PFSK-1 (cell line): ENCODE results near the gene CDC45.

Experiments used
- FOXP2 ChIP-seq: optimal IDR thresholded peaks from 2 replicates; pipeline ENCODE3; 2011; ENCODE audit warnings: borderline replicate concordance, control low read depth, inconsistent platforms; ENCODE audit not compliant: insufficient read depth; ENCODE audit errors: extremely low read length, extremely low read depth
- POLR2AphosphoS5 ChIP-seq: IDR thresholded peaks from 2 replicates; pipeline ENCODE4 v1.6.1; 2012; ENCODE audit warnings: low read depth, mild to moderate bottlenecking, control low read depth, low read length, moderate library complexity
- SIN3A ChIP-seq: IDR thresholded peaks from 2 replicates; pipeline ENCODE4 v1.6.1; 2012; ENCODE audit warnings: mild to moderate bottlenecking, low read length, moderate library complexity, borderline replicate concordance; ENCODE audit not compliant: insufficient read depth
- TAF1 ChIP-seq: IDR thresholded peaks from 2 replicates; pipeline ENCODE4 v1.6.1; 2012; ENCODE audit warnings: low read length, control low read depth, borderline replicate concordance; ENCODE audit not compliant: insufficient read depth
- TF ChIP-seq, protein P1 (sequence below), 2 experiments: IDR thresholded peaks; 2 replicates each; pipeline versions ENCODE4 v1.6.1 to v1.8.0; 2011 to 2012; ENCODE audit warnings: low read depth in 2 of 2, low read length in 2 of 2, control low read depth in 1 of 2, inconsistent platforms in 1 of 2, mild to moderate bottlenecking in 1 of 2, moderate library complexity in 1 of 2; ENCODE audit not compliant: insufficient read depth in 1 of 2

The CDC45 gene

DNA sequence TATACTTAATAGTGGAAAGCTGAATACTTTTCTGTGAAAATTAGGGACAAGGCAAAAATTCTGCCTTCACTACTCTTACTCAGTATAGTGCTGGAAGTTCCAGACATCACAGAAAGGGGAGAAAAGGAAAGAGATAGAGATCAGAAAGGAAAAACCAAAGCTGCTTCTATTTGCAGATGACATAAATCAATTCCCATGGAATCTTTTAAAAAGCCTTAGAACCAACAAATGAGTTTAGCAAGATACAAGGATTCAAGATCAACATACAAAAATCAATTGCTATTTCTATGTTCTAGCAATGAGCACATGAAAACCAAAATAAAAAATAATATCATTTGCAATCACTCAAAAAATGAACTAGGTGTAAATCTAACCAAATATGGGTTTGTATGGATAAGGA is 60.7 kb downstream of the CDC45 start:
- TF ChIP-seq, protein P1, sequence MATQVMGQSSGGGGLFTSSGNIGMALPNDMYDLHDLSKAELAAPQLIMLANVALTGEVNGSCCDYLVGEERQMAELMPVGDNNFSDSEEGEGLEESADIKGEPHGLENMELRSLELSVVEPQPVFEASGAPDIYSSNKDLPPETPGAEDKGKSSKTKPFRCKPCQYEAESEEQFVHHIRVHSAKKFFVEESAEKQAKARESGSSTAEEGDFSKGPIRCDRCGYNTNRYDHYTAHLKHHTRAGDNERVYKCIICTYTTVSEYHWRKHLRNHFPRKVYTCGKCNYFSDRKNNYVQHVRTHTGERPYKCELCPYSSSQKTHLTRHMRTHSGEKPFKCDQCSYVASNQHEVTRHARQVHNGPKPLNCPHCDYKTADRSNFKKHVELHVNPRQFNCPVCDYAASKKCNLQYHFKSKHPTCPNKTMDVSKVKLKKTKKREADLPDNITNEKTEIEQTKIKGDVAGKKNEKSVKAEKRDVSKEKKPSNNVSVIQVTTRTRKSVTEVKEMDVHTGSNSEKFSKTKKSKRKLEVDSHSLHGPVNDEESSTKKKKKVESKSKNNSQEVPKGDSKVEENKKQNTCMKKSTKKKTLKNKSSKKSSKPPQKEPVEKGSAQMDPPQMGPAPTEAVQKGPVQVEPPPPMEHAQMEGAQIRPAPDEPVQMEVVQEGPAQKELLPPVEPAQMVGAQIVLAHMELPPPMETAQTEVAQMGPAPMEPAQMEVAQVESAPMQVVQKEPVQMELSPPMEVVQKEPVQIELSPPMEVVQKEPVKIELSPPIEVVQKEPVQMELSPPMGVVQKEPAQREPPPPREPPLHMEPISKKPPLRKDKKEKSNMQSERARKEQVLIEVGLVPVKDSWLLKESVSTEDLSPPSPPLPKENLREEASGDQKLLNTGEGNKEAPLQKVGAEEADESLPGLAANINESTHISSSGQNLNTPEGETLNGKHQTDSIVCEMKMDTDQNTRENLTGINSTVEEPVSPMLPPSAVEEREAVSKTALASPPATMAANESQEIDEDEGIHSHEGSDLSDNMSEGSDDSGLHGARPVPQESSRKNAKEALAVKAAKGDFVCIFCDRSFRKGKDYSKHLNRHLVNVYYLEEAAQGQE (IDR thresholded peaks at IDR 0.05; ENCODE audit: insufficient read depth in 1 of 2, low read depth in 2 of 2, low read length in 2 of 2), result no peak
- no peak for TF ChIP-seq POLR2AphosphoS5
- no peak for TF ChIP-seq FOXP2
- no peak for TF ChIP-seq SIN3A
- TF ChIP-seq TAF1, result no peak

DNA sequence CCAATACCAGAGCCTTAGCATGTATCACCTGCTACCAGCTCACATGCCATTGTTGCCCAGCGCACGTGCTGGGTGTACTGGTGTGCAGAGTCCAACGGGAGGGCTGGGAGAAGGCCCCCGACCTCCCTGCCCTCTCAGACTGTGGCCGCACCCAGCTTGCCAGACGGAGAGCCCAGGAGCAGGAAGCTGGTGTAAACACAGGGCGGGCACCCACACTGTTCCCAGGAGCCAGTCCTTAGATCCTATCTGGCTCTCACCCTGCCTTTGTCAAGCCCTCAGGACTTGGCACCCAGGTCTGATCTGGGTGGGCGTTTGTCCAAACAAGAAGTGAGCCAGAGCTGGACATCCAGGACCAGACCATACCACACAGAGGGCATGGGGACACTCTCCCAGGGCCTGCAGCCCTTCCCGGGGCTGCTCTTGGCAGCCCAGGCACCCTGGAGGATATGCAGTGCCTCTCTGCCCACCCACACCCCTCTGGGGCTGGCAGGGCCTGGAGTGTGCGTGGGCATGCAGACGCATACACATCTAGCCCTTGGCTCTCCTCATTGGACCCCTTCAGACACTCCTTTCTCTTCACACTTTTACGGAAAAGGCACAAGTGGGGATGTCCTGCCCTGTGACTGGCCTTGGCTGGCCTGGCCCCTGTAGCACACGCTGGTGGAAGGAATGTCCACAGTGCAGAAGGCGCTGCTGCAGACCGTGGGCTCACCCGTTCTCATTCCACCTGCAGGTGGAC is 64.4 kb downstream of the CDC45 start:
- TF ChIP-seq SIN3A (no peak), TAF1 (no peak), FOXP2 (no peak), POLR2AphosphoS5 (no peak)
- TF ChIP-seq, protein P1 (IDR thresholded peaks at IDR 0.05; ENCODE audit: insufficient read depth in 1 of 2, low read depth in 2 of 2, low read length in 2 of 2), result no peak

- no peak for TF ChIP-seq SIN3A
- no peak for TF ChIP-seq TAF1
- TF ChIP-seq POLR2AphosphoS5, result no peak
- no peak for TF ChIP-seq FOXP2
- TF ChIP-seq, protein P1 (IDR thresholded peaks at IDR 0.05; ENCODE audit: insufficient read depth in 1 of 2, low read depth in 2 of 2, low read length in 2 of 2), result no peak
Observed at GRCh38 chr22:19545935-19546207, 66.2 kb downstream of the CDC45 start.

GRCh38 chr22:19546680-19547079 is 67.0 kb downstream of the CDC45 start:
- no peak for TF ChIP-seq POLR2AphosphoS5
- no peak for TF ChIP-seq TAF1
- no peak for TF ChIP-seq SIN3A
- TF ChIP-seq, protein P1 (IDR thresholded peaks at IDR 0.05; ENCODE audit: insufficient read depth in 1 of 2, low read depth in 2 of 2, low read length in 2 of 2), result no peak
- TF ChIP-seq FOXP2, result no peak
